GM18873 (cell line): Measurements from ENCODE around the gene DIP2B.

ENCODE experiments used
- ATAC-seq: cut with Tn5 transposase; IDR thresholded peaks from one replicate; pipeline ENCODE4 v1.9.1; 2021; ENCODE audit warnings: mild to moderate bottlenecking, moderate library complexity, moderate number of reproducible peaks; ENCODE audit not compliant: unreplicated experiment, low FRiP score

DIP2B gene

GRCh38 chr12:50610171-50610570, 105.4 kb downstream of the DIP2B start:
- no peak for ATAC-seq

GRCh38 chr12:50611021-50611744, 106.4 kb downstream of the DIP2B start:
- no peak for ATAC-seq

- ATAC-seq: no peak
Observed at GRCh38 chr12:50612882-50613281, 108.1 kb downstream of the DIP2B start.

GRCh38 chr12:50613463-50613862, 108.7 kb downstream of the DIP2B start:
- no peak for ATAC-seq

GRCh38 chr12:50614167-50614759, 109.5 kb downstream of the DIP2B start:
- no peak for ATAC-seq

GRCh38 chr12:50615145-50615906, 110.5 kb downstream of the DIP2B start:
- no peak for ATAC-seq

GRCh38 chr12:50615907-50616296, 111.1 kb downstream of the DIP2B start:
- no peak for ATAC-seq

GRCh38 chr12:50617657-50618056, 112.9 kb downstream of the DIP2B start:
- ATAC-seq: no peak

- ATAC-seq: no peak
Observed at GRCh38 chr12:50618864-50619609, 114.3 kb downstream of the DIP2B start.

GRCh38 chr12:50619610-50619958, 114.8 kb downstream of the DIP2B start:
- no peak for ATAC-seq

- no peak for ATAC-seq
Observed at GRCh38 chr12:50620109-50620977, 115.6 kb downstream of the DIP2B start.

GRCh38 chr12:50620978-50621360, 116.2 kb downstream of the DIP2B start:
- ATAC-seq: no peak

GRCh38 chr12:50621399-50622300, 116.9 kb downstream of the DIP2B start:
- no peak for ATAC-seq

- ATAC-seq: no peak
Observed at GRCh38 chr12:50625029-50625925, 120.5 kb downstream of the DIP2B start.

- no peak for ATAC-seq
Observed at GRCh38 chr12:50626026-50626425, 121.2 kb downstream of the DIP2B start.

GRCh38 chr12:50627491-50627890, 122.7 kb downstream of the DIP2B start:
- ATAC-seq: no peak

GRCh38 chr12:50628394-50628793, 123.6 kb downstream of the DIP2B start:
- ATAC-seq: no peak

GRCh38 chr12:50633955-50634354, 129.2 kb downstream of the DIP2B start:
- no peak for ATAC-seq
